ENCODE results near the gene CNTNAP5.

DNA sequence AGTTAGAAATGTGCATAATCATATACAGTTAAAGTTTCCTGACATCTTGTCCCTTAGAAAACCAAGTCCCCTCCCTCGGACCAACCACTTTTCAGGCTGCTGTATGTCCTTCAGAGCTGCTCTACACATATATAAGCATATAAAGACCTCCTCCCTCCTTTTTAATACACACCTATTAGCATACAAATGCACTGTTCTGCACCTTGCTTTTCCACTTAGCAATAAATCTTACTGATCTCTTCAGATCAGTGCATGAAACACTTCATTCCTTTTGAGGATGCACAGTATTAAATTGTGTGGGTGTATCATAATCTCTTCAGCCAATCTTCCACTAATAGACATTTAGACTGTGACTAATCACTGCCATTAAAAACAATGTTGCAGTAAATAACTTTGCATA lies 79.8 kb downstream of the CNTNAP5 start:
- TF ChIP-seq, protein P1, sequence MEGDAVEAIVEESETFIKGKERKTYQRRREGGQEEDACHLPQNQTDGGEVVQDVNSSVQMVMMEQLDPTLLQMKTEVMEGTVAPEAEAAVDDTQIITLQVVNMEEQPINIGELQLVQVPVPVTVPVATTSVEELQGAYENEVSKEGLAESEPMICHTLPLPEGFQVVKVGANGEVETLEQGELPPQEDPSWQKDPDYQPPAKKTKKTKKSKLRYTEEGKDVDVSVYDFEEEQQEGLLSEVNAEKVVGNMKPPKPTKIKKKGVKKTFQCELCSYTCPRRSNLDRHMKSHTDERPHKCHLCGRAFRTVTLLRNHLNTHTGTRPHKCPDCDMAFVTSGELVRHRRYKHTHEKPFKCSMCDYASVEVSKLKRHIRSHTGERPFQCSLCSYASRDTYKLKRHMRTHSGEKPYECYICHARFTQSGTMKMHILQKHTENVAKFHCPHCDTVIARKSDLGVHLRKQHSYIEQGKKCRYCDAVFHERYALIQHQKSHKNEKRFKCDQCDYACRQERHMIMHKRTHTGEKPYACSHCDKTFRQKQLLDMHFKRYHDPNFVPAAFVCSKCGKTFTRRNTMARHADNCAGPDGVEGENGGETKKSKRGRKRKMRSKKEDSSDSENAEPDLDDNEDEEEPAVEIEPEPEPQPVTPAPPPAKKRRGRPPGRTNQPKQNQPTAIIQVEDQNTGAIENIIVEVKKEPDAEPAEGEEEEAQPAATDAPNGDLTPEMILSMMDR (conservative IDR thresholded peaks at IDR 0.05; ENCODE audit: low read depth, low read length), result no peak
- TF ChIP-seq EZH2 (IDR thresholded peaks at IDR 0.05; ENCODE audit: borderline replicate concordance, low read depth, low read length, poor library complexity, severe bottlenecking), result no peak
